HG03520 (cell line): ENCODE data around the gene SLC6A15.

Experiments
- ATAC-seq: cut with Tn5 transposase; IDR thresholded peaks from one replicate; pipeline ENCODE4 v1.9.1; 2021; ENCODE audit warnings: mild to moderate bottlenecking, moderate library complexity; ENCODE audit not compliant: unreplicated experiment

SLC6A15 gene

DNA sequence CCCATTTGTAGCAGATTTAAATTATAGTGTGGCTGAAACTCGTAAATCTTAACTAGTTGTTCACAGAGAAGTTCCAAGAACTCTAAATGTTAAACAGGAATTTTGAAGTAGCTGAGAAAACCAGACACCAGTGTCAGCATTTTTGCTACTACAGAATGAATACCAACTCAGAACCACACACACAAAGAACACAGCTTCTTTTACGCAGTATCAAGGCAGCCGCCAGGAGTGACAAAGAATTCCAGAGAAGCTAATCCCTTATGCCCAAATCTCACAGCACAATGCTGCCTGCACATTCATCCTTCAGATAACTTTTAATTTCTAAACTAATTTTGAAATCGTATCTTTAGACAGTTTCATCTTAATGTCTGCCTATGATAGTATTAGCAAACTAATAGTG is 37.4 kb downstream of the SLC6A15 start:
- ATAC-seq: no peak

DNA sequence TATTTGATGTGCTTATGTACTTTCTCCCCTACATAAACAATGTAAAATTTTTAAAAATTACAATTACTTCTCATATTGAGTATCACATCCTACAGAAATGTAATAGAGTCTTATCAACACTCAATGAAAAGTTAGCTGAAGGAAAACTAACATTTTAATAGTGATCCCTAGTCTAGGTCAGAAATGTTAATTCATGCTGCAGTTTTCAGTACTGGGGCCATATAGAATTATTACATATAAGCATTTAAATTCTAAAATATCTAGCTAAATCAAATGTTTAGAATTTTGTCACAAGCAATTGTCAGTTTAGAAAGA is 37.8 kb downstream of the SLC6A15 start:
- peak; percentile 6 for ATAC-seq

DNA sequence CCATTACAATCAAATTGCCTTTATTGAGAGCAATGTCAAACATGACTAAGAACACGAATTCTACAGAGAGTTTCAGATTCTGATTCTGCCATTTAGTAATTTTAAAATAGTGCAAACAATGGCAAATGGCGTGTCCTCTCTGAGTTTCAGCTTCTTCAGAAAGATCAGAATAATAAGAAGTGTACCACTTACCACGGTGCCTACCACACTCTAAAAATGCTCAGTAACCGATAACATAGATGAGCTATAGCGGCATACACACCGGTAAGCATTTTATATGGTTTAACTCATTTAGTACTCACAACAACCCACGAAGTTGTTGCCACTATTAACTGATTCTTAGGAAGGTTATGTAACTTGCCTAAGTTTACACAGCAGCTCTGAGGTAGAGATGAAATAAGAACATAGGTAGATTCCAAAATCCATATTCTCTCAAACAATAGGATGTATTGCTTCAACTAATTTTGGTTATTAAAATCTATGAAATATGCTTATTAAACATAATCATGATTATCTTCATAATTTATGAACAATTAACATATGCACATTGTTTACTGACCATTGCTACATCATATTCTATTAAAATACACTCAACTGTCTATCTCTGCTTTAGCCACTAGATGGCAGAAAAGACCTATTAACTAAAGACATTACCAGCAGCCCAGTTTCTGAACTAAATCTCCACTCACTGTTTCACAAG is 38.3 kb downstream of the SLC6A15 start:
- peak; percentile 95 for ATAC-seq

DNA sequence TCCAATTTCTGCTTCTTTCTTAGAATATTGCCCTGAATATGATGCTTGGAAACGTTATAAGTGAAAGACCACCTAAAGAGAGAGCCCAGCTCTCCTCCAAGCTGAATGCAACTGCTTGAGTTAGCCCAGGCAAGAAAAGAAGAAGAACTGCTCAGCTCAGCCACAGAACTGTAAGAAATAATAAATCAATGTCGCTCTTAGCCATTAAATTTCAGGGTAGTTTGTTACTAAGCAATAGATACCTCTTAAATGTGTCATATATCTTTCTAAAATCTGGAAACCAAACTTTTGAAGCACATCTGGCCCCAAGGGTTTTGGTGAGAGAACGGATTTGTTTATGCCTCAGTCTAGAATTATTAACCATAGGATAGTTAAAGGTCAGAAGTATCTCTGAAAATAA is 50.4 kb downstream of the SLC6A15 start:
- ATAC-seq: no peak

DNA sequence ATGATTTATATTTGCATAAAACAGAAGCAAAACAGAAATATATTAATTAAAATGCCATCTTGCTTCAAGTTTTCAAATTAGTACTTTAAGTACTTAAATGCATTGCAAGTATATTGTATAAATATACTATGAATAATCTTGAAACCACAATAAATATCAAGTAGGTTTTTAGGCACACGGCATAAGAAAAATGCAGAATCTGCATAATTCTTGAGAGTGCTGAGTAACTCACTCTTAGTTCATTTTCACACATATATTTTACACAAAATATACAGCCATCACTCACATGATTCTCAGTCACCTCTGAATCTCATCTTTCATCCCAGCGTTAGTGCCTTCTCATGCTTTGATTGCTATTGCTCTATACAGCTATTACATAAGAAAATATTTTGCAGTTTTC is 51.9 kb downstream of the SLC6A15 start:
- no peak for ATAC-seq

DNA sequence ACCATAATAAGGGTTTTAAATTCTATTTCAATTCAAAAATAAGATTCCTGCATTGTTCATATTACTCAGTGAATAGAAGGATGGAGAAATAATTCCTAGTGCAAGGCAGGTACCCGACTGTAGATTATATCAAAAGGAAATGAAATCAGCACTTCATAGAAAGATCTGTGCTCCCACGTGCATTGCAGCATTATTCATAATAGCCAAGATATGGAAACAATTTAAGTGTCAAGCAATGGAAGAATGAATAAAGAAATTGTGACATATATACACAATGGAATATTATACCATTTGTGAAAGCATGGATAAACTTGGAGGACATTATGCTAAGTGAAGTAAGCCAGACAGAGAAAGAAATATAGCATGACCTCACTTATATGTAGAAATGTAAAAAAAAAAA is 53.8 kb downstream of the SLC6A15 start:
- ATAC-seq: no peak

DNA sequence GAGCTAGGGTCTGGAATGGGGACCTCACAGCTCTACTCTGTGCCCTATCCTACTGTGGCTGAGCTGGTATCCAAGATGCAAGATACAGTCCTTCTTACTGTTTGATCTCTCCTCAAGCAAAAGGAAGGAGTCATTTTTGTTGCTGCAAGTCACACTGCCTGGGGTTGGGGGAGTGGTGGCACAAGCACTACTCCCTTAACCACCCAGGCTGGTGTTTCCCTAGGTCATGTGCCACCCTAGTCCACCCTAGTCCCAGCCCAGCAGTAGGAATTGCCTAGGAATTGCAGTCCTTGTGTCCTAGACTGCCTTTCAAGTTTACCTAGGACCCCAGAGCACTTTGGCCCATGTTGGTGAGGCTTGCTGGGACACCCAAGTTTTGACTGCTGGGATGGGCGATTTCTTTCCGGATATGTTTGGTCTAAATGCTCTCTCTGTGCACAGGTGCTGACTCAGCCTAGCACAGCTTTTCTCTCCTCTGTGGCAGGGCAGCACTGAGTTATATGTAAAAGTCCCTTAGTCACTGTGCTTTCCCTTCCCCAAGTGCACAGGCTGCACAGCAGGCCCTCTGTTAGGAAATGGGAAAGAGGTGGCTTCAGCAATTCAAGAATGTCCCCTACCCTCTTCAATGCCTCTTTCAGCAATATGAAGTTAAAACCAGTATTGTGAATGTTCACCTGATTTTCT is 54.9 kb downstream of the SLC6A15 start:
- ATAC-seq: no peak

DNA sequence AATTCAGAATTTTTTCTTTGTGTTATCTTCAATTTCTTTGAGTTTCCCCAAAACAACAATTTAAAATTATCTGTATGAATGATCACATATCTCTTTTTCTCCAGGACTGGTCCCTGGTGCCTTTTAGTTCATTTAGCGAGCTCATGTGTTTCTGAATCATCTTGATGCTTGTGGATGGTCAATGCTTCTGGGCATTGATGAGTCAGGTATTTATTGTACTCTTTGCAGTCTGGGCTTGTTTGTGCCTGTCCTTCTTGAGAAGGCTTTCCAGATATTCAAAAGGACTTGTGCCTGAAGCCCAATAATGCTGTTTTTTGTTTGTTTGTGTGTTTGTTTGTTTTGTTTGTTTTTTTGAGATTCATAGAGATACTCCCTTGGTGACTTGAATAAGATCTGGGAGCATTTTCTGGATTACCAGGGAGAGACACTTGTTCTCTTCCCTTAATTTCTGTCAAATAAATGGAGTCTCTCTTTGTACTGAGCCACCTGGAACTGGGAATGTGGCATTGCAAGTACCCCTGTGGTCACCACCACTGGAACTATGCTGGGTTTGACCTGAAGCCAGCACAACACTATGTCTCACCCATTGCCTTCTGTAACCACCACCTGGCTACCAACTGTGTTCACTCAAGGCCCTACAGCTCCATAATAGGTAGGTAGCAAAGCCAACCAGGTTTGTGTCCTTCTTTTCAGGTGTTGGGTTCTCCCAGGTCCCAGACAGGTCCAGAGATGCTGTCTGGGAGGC is 56.3 kb downstream of the SLC6A15 start:
- ATAC-seq: no peak

DNA sequence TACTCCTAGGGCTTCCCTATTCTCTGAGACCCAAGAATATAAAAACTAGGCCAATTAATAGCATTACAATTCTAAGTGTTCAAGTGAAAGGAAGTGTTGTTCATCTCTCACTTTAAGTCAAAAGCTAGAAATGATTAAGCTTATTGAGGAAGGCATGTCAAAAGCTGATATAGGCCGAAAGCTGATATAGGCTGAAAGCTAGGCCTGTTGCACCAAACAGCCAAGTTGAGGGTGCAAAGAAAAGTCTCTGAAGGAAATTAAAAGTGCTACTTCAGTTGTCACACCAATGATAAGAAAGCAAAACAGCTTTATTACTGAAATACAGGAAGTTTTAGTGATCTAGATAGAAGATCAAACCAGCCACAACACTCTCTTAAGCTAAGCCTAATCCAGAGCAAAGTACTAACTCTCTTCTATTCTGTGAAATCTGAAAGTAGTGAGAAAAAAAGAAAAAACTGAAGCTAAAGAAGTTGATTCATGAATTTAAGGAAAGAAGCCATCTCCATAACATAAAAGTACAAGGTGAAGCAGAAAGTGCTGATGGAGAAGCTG is 68.9 kb downstream of the SLC6A15 start:
- ATAC-seq: no peak

DNA sequence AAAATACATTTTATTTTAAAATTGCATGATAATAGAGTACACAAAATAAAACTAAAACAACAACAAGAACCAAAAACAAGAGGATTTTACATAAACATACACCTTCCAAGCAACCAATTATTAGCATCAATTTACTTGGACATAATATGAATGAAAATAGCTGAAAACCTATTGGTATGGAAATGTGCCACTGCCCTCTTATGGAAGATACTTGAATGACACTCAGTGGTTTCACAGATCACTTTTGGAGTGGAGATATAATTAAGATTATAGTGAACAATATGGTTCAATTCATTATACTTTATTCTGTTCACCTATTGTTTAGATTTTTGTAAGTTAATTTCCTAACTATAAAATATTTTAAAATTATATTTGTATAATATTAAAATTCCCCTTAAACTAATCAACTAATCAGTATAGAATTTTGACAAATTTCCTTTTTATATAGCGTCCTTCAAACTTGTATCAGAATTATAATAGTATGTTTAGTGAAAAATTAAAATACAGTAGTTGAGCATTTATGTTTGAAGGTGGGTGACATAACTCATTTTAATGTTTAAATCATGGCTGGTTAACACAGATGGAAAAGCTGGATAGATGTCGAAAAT is 70.1 kb downstream of the SLC6A15 start:
- peak; percentile 81 for ATAC-seq

DNA sequence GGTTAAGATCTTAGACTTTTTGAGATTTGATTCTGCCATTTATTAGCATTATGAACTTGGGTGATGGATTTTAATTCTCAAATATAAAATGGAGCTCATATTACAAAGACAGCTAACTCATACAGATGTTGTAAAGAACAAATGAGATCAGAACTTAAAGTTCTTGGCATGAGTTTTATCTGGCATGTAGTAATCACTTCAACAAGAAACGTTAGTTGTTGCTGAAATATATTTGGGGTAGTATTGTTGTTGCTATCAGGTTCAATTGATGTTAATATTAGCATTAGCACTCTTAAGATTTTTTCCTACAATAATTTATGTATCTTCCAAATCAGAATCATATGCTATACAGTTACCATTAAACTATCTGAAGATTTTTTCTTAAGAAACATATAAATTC is 71.0 kb downstream of the SLC6A15 start:
- no peak for ATAC-seq

DNA sequence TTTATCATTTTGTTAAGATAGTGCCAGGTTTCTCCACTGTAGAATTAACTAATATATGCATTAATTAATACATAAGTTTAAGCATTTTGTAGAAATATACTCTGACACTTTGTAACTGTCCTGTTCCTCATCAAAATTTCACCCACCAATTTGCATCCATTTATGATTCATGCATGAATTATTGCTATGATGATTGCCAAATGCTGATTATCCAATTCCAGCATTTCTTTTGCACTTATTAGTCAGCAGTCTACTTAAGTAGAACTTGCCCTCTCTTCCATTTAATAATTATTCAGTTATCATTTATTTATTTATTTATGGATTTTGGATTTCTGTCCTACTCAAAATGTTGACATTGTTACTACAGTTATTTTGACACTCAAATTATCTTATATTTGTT is 72.2 kb downstream of the SLC6A15 start:
- no peak for ATAC-seq

DNA sequence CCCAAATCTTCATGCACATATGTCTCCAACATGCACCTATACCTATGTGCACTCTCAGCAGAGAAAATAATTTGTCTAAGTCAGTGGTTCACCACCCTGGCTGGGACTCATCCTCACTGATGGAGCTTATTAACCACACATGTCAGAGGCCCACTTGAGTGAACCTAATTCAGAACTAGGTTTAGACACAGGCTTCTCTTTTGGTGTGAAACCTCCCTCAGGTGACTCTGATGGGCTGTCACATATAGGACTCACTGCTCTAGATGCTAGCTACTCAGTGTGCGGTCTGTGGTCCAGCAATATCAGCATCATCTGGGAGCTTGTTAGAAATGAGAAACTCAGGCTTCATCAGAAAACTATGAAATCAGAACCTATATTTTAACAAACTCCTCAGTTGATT is 85.7 kb downstream of the SLC6A15 start:
- no peak for ATAC-seq

DNA sequence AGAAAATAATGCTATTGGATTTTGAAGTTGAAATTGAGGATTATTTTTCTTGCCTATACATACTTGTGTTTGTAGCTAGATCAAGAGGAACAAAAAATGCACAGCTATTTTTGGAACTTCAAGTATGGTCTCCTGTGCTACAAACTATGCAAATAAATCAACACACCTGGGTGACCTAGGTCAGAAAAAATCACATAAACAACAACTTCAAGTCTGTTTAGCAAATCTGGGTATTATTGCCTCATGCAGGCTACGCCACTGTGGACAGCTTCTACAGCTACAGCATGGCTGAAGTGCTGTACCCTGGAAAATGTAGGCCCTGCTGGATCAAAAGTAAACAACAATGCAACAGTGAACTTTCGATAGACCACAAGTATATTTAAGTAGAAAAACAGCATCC is 87.5 kb downstream of the SLC6A15 start:
- no peak for ATAC-seq

DNA sequence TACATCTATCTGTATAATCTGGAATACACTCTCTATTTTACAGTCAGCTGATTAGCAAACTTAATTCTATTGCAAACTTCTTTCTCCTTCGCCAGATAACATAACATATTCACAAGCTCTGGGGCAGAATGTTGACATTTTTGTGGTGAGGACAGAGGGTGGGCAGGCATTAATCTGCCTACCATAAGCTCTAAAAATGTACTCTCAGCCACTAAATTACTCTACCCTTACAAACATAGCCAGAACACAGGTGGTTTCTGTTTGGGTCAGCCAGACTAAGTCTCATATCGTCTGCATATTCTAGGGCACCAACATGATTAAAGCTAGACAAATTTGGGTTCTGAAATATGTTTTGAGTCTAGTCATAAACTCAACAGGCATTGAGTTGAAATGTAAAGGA is 90.1 kb downstream of the SLC6A15 start:
- no peak for ATAC-seq

DNA sequence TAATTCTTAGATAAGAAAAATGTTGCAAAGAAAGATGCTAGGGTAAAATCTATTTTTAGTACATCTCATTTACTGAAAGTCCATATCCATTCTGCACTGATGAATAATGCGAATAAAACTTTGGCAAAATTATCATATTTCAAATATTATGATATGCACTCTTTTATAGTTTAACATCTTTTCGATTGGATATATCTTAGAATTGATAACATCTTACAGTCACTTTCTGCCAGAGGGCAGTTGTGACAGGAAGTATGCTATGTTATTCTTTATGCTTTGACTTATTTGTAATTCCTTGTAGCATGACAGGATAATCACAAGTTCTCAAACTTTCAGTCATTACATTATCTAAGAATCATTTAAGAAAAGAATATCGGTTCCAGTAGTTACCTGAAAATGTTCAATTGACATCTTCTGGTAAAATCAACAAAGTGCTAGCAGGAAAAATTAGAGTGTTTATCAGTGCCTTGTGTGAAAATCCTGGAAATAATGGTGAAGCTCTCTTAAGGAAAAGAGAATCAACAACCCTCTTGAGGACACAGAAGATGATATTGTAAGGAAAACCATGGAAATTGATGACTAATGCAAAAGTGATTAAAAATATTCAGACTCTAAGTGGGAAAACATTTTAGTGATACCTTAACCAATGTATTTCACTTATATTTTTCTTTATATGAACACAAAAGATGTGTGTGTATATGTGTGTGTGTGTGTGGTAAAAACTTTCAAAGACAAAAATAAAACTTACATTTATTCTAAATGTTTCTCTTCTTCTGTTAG is 95.5 kb downstream of the SLC6A15 start:
- no peak for ATAC-seq

DNA sequence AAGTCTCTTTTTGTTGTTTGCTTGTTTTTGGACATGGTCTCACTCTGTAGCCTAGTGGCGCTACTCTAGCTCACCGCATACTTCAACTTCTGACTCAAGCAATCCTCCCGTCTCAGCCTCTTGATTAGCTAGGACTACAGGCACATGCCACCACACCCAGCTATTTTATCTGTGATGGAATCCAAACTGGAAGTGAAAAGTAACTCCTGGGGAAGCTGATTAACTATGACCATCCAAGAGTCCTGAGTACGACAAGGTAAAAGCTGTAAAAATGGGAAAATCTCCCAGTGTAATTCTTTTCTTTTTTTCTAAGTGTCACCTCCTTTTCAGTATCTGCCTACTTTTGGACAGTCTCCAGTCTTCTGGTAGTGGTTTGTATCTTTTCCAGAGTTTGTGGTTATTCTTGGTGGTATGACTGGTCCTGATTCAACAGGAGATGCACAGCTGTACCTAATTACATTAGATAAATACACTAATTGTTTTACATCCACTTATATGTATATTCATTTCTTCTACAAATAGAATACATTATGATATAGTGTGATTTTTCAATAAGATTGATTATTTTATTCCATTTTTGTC is 97.8 kb downstream of the SLC6A15 start:
- no peak for ATAC-seq

DNA sequence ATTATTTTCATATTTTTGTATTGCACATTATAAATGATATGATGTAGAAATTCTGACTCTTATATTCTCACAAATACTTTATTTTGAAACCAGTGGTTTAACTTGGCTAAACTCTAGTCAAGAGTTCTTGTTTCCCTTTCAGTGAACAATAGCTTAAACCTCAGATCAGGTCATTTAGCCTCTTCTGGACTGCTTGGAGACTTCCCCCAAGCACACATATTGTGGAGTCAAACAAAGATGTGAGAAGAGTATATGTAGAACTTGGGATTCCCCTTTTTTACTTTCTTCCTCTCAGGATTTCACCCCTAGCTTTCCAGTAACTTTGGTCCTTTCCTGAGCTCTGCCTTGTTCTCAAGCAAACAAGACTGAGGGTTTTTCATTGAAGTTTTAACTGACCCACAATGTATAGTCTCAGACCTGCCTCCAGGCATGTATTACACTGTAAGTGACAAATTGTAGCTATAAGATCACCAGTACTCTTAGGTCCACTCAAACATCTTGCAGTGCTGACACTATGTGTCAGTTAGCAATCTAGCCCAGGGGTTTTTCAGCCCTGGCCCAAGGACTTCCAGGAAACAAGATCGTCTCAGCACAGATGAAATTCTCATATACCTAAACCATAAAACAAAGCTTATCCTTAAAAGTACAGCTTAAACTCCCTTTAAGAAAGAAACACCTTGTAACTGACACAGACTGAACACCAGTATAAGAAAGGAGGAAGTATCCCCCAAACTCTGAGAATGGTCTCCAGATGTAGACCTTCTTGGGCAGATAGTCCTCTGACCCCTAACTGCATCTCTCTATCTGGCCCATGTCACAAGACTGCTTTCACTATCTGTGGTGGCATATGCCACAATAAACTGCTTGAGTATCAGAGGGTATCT is 98.6 kb downstream of the SLC6A15 start:
- no peak for ATAC-seq

DNA sequence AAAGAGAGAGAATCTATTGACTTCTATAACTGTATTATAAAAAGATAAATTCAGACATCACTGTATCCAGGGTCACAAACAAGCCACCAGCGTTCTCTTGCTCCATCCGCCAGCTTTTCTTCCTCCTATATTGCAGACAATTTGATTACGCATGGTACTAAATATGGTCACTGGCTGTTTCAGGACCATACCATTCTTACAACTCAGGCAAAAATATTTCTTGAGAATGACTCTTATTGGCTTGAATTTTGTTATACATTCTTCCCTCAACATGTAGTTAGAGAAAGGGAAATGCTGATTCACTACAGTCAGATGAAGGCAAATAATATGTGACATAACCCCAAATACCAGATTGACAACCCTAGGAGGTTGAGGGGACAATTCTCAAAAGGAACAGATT is 101.3 kb downstream of the SLC6A15 start:
- no peak for ATAC-seq
